HG02943 (cell line): ENCODE measurements around the gene GNB2.
"Not testable (repeated sequence)": the region's sequence is repeated elsewhere in the genome, so short reads cannot be mapped to it uniquely, and the experiment has no call there.

ENCODE experiments used
- ATAC-seq: cut with Tn5 transposase; IDR thresholded peaks from one replicate; pipeline ENCODE4 v1.9.1; 2021; ENCODE audit warnings: mild to moderate bottlenecking, low read depth, moderate library complexity; ENCODE audit not compliant: unreplicated experiment

Gene GNB2

DNA sequence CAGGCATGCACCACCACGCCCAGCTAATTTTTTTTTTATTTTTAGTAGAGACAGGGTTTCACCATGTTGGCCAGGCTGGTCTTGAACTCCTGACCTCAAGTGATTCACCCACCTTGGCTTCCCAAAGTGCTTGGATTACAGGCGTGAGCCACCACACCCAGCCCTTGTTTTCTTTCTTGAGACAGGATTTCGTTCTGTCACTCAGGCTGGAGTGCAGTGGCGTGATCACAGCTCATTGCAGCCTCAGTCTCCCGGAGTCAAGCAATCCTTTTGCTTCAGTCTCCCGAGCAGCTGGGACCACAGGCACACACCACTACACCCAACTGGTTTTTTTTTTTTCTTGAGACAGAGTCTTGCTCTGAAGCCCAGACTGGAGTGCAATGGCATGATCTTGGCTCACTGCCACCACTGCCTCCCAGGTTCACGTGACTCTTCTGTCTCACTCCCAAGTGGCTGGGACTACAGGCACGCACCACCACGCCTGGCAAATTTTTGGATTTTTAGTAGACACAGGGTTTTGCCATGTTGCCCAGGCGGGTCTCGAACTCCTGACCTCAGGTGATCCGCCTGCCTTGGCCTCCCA is 11.3 kb upstream of the GNB2 start:
- not testable (repeated sequence) for ATAC-seq

DNA sequence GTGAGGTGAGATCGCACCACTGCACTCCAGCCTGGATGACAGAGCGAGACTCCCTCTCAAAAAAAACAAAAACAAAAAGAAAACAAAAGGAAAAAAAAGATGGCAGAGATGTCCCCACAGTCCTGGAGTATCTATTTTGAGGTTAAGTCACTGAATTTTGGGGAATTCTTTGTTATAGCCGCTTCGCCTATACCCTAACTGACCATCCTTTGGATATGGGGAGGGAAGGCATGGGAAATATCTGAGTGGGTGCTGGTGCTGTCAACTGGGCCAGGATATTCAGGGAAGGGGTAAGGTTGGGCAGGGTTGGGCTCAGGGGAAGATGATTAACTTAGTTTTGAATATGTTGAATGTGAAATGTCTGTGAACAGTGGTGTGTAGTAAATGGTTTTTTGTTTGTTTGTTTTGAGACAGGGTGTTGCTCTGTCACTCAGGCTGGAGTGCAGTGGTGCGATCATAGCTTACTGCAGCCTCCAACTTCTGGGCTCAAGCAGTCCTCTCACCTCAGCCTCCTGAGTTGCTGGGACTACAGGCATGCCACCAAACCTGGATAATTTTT is 8.3 kb upstream of the GNB2 start:
- no peak for ATAC-seq

DNA sequence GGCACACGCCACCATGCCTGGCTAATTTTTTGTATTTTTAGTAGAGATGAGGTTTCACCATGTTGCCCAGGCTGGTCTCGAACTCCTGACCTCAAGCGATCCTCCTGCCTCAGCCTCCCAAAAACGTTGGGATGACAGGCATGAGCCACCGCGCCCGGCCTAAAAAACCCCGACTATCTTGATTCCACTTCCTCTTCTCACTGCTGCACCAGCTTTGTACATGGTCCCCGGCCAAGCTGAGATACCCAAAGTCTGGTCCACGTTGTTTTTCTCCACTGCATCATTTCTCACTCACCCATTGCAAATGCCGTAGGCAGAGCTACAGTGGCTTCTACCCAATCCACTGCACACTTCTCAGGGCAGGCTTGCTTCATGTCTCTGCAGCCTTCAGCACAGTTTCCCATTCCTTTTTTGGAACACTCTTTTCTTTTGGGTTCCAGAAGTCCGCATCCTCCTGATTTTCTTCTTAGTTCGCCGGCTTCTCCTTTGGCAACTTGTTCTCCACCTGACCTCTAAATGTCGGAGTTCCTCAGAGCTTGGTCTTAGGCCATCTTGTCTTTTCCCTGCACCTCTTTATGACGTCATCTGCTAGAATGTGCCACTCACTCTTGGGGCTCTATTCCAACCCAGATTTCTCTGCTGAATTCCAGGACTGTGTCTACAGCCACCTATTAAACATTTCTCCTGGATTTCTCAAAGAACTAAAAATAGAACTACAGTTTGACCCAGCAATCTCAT is 6.0 kb upstream of the GNB2 start:
- no peak for ATAC-seq

DNA sequence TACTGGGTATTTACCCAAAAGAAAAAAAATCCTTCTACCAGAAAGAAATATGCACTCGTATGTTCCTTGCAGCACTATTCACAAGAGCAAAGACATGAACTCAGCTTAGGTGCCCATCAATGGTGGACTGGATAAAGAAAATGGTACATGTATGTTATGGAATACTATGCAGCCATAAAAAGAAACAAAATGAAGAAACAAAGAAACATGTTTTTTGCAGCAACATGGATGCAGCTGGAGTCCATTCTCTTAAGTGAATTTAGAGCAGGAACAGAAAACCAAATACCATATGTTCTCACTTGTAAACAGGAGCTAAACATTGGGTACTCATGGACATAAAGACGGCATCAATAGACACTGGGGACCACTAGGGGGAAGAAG is 5.5 kb upstream of the GNB2 start:
- no peak for ATAC-seq

DNA sequence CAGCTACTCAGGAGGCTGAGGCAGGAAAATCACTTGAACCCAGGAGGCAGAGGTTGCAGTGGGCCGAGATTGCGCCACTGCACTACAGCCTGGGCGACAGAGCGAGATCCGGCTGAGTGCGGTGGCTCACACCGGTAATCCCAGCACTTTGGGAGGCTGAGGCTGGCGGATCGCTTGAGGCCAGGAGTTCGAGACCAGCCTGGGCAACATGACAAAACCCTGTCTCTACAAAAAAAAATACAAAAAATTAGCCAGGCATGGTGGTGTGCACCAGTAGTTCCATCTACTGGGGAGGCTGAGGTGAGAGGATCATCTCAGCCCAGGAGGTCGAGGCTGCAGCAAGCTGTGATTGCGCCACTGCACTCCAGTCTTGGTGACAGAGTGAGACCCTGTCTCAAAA is 4.4 kb upstream of the GNB2 start:
- ATAC-seq = not testable (repeated sequence)

DNA sequence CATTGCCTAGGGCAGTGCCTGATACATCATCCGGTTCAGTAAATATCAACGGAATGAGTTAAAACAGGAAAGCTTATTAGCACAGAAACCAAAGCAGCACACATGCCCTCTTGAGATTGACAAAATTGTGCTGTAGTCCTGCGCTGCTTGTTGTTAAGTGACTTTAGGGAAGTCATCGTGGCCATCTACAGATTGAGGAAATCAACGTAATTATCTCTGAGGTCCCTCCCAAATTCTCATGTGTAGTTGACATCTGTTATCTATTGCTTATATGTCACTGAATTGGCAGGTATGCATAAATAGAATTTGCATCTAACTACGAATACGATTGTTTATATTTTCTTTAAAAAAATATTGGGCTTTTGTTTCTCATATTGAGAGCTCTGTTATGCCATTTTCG is 3.5 kb upstream of the GNB2 start:
- ATAC-seq = no peak

DNA sequence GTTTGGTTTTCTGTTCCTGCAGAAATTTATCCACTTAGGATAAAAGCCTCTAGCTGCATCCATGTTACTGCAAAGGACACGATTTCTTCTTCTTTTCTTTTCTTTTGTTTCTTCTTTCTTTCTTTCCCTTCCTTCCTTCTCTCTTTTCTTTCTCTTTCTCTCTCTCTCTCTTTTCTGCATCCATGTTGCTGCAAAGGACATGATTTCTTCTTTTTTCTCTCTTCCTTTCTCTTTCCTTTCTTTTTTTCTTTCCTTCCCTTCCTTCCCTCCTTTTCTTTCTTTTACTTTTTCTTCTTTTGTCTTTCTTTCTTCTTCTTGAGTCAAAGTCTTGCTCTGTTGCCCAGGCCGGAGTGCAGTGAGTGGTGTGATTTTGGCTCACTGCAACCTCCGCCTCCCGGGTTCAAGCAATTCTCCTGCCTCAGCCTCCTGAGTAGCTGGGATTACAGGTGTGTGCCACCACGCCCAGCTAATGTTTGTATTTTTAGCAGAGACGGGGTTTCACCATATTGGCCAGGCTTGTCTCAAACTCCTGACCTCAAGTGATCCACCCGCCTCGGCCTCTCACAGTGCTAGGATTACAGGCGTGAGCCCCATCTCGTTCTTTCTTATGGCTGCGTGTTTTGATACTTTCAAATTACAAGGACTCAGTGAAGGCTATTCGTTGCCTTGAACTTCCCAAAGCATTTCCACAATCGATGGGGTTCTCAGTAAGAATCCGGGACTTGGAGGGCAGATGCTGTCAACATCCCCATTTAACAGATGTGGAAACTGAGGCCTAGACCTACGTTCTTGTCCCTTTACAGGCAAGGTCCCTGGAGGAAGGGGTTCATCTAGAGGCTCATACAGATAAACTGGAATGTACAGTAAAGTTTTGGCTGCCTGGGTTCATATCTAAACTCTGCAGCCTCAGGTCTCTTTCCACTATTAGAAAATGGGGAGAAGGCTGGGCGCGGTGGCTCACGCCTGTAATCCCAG is 1.9 kb upstream of the GNB2 start:
- no peak for ATAC-seq

DNA sequence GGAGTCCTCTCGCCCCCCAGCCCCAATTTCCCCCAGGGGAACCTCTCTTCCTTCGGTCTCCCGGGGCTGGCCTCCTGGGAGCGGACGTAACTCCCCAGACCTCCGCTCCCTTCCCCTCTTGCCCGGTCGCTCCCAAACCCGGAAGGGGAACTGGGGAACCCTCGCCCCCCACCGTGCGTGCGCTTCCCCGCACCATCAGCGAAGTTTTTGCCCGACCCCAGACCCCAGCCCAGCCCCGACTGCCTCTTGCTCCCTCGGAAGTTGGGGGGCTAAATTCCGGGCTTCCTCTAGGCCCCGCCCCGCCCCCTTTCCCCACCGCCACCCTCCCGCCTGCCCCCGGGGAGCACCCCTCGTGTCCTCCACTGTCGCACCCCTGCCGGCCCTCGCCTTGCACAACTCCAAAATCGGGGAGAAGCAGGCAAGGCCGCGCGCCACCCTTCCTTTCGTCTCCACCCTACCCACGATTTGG is 436 bp downstream of the GNB2 start:
- peak; percentile 5 for ATAC-seq

DNA sequence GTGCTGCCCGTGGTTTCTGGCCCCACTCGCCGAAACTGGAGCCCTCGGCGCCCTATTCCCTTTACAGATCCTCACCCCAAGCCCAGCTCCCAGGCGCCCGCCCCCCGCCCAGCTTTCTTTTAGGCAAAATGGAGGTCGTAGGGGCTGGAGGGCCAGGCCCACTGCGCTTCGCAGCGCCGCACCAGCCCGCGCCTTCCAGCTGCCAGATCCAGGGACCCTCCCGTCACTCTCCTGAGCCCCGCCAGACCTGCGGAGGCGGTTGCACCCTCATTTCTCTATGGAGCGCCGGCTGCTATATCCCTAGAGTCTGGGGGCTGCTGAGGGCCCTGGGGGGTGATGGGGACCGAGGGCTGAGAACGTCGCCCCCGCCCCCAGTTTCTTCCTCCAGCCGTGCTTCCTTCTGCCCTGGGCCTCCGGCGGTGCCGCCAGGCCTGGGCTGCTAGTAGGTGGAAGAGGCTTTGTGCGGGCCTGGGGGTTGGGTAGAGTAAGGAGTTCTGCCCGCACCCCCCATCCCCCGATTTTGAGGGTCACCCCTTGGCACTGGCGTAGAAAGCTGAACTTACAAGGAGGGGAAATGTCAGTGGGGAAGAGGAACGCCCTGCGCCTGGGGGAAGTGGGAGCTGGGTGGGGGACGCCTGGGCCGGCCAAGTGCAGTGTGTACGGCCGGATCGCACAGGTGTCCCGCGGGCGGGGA is 1.0 kb downstream of the GNB2 start:
- ATAC-seq = no peak

DNA sequence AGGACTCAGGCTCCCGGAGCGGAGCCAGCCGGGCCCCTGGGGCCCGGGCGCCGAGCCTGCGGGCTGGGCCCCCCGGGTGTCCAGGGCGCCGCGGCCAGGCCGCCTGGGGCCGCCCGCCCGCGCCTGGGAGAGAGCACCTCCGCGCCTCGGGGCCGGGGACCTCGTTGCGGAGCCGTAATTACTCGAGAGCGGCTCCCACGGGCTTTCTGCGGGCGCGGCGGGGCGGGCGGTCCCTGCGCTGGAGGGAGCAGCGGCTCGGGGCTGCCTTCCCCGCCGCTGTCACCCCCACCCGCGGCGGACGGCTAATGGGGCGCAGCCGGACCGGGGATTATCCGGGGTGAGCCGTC is 1.5 kb downstream of the GNB2 start:
- ATAC-seq = no peak

DNA sequence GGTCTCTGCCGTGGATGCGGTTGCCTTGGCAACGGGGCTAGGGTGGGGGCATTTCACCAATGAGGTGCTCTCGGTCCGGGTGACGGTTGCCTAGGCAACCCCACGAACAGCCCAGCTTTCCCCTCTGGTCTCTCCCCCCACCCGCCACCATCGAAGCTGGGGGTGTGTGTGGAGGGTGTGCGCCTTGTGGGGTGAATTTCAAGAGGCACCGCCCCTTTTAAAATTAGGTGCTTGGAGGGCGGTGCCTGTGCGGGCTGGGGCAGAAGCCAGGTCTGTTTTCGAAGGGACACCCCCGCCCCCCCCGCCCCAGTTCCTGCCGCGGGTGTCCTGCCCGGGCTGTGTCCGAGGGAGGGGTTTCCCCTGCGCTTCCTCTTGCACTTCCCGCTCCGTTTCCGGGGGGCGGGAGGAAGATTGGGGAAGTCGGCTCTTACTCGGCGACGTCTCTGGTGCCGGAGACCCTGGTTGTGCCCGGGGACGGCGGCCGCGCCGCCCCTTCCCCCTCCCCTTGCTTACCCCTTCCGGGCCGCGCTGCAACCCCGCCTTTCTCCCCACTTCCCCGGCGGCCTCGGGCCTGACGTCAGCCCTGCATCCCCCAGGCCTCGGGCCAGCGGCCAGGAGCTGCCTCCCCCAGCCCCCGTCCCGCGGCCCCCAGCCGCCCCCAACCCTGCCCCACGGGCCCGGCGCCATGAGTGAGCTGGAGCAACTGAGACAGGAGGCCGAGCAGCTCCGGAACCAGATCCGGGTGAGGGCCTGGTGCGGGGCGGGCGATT is 2.2 kb downstream of the GNB2 start:
- no peak for ATAC-seq

DNA sequence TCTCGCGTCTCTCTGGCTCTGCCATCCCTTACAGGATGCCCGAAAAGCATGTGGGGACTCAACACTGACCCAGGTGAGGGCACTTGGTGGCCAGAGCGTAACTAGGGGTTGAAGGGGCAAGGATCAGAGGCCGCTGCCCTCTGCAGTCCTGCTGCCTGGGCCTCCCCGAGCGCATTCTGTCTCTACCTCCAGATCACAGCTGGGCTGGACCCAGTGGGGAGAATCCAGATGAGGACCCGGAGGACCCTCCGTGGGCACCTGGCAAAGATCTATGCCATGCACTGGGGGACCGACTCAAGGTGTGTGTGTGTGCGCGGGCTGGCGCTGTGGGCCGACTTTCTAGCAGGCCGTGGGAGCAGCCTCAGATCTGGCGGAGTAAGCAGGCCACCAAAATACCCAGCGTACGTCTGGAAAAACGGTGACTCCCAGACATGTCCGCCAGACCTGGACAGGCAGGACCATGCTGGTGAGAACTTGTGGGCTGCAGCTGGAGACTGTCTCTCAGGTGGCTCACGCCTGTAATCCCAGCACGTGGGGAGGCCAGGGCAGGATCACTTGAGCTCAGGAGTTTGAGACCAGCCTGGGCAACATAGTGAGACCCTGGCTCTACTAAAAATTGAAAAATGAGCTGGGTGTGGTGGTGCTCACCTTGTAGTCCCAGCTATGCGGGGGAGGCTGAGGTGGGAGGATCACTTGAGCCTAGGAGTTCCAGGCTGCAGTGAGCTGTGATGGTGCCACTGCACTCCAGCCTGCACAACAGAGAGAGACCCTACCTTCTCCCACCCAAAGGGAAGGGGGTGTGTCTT is 3.2 kb downstream of the GNB2 start:
- ATAC-seq = no peak

DNA sequence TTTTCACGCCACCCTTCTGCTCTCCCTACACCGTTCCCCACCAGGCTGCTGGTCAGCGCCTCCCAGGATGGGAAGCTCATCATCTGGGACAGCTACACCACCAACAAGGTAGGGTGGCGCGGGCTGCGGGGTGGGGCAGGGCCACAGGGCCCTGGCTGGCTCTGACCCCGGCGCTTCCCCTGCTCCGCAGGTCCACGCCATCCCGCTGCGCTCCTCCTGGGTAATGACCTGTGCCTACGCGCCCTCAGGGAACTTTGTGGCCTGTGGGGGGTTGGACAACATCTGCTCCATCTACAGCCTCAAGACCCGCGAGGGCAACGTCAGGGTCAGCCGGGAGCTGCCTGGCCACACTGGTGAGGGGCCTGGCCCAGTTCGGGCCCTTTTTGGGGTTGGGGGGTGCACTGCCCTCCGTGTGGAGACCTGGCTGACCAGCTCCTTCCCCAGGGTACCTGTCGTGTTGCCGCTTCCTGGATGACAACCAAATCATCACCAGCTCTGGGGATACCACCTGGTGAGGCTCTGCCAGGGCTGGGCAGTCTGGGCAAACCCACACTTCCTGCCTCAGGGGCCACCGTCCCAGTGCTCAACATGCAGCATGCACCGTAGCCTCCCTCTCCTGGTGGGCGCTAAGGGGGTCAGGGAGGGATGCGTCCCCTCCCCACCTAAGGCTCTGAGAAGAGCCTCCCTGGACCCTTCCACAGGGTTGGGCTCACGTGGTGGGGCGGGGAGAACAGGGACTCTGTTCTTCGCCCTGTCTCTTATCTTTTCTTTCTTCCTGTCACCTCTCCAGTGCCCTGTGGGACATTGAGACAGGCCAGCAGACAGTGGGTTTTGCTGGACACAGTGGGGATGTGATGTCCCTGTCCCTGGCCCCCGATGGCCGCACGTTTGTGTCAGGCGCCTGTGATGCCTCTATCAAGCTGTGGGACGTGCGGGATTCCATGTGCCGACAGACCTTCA is 4.0 kb downstream of the GNB2 start:
- no peak for ATAC-seq

DNA sequence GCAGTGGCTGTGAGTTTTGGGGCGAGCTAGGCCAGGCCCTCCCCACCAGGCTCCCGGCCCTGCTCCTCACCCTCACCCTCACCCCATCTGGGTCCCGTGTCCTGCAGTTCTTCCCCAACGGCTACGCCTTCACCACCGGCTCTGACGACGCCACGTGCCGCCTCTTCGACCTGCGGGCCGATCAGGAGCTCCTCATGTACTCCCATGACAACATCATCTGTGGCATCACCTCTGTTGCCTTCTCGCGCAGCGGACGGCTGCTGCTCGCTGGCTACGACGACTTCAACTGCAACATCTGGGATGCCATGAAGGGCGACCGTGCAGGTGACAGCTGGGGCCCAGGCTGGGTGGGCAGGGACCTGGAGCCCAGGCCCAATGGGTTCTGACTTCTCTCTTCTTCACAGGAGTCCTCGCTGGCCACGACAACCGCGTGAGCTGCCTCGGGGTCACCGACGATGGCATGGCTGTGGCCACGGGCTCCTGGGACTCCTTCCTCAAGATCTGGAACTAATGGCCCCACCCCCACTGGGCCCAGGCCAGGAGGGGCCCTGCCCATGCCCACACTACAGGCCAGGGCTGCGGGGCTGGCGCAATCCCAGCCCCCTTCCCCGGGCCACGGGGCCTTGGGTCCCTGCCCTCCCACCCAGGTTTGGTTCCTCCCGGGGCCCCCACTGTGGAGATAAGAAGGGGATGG is 4.9 kb downstream of the GNB2 start:
- no peak for ATAC-seq

DNA sequence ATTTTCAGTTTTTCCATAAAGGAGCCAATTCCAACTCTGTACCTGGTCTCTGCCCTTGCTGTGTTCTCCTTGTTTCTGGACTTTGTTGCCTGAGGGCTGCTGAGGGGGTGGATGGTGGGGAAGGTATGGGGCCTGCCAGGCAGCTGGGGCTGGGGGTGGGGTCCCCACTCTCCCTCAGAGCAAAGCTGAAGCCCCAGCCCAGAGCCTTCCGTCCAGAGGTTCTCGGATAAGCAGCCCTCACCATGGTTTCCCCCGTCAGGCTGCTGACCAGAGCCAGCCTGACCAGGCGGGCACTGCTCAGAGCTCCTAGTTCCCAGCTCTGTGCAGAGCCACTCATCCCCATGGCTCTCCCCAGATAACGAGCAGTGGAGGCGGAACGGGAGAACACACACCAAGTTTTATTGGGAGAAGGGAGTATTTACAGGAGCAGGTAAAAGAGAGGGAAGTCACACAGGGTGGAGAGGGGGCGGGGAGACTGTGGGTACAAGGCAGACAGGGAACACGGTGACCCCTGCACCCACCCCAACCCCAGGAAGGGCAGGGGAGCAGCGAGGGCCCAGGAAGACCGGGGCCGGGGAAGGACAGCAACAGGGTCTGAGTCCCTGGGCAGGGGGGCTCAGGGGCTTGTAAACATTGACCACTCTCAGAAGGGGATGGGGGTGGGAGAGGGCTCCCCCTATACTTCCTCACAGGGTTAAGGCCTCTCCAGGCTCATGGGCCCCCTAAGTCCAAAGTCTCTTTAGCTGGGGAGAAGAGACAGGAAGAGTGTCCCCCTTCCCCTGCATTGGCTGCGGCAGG is 5.8 kb downstream of the GNB2 start:
- ATAC-seq = no peak

DNA sequence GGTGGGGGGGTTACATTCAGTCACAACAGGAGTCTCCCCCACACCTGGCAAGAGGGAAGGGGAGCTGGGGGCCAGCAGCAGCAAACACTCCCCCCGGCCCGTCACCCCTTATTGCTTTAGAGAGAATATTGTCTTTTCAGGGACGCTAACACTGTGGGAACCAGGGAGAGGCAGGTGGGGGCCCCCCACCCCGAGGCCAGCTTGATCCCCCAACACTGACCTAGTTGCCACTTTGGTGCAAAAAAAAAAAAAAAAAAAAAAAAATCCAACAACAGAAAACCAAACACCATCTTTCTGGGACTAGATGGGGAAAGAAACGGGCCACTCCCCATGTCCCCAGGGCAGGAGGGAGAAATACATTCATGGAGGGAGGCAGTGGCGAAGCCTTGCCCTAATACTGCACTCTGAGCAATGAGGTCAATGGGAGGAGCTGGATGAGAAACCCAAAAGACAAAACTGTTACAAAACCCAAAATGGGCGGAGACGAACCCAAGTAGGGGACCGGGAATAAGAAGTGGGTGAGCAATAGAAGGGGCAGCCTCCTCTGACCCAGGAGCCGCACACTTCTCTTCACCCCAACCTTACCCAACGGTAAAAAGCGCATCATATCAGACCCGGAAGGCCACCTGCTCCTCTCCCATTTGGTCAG is 6.5 kb downstream of the GNB2 start:
- ATAC-seq = no peak
